Ovary (tissue), 9 donors: ENCODE measurements around the gene ZC2HC1C. TPM values are rescaled to one million over a fixed set of nuclear protein-coding genes. Genes with fewer than 3 reads are reported as not detected.

Experiments used
- DNase-seq, 5 donors: peaks; one replicate each; pipeline ENCODE4 v3.0.0-alpha.2; 2019 to 2020
- H3K27ac ChIP-seq, 2 donors: fragments of 200-600 bp; one replicate each; pipeline versions ENCODE4 v1.5.1 to v1.8.0; 2019 to 2022
- H3K27me3 ChIP-seq: fragments of 200-600 bp; one replicate; pipeline ENCODE4 v1.8.0; 2022
- H3K36me3 ChIP-seq: fragments of 200-600 bp; sonication (generic); one replicate; pipeline ENCODE4 v1.5.1; 2019
- H3K4me1 ChIP-seq: one replicate; pipeline ENCODE4 v1.8.1; 2013; ENCODE audit warnings: mild to moderate bottlenecking, moderate library complexity; ENCODE audit not compliant: insufficient read depth
- H3K4me3 ChIP-seq: fragments of 200-600 bp; sonication (generic); one replicate; pipeline ENCODE4 v1.5.1; 2017
- H3K9me3 ChIP-seq, 2 donors: fragments of 200-600 bp in 1 of 2; sonication (generic) in 1 of 2; one replicate each; pipeline versions ENCODE4 v1.5.1 to v1.8.1; 2013 to 2019; ENCODE audit warnings: mild to moderate bottlenecking in 1 of 2, moderate library complexity in 1 of 2
- EP300 ChIP-seq: sonication (generic); formaldehyde crosslinking; IDR thresholded peaks from one replicate; pipeline ENCODE4 v1.6.1; 2017; ENCODE audit warnings: antibody characterized with exemption
- POLR2A ChIP-seq: fragments of 450-650 bp; IDR thresholded peaks from one replicate; pipeline ENCODE4 v1.6.1; 2017; ENCODE audit warnings: antibody characterized with exemption, mild to moderate bottlenecking, moderate library complexity
- WGBS, 3 donors: extraction: QIAGEN DNeasy Blood & Tissue Kit in 1 of 3; methylation state at CpG; one replicate each; pipeline versions ENCODE4 v1.1.5 to v1.1.7; 2013 to 2017; 5-methylcytosine and 5-hydroxymethylcytosine counted together
- intact Hi-C, 4 donors: fragments of 100-400 bp; cut with DNase I; formaldehyde crosslinking; loops; one replicate each; pipeline versions ENCODE4 v1.11.0 to v1.15.1; 2022 to 2023
- polyA plus RNA-seq, 2 donors: library from polyadenylated mRNA; stranded (reverse); fragments of 200-250 nt in 1 of 2; fragments of 350-450 nt in 1 of 2; fragmentation: Illumina TruSeq in 1 of 2; extraction: RNeasy Lipid Tissue Mini Kit (QIAGEN cat#74804) in 1 of 2; gene quantifications; one replicate each; pipeline ENCODE4 v1.2.3, GENCODE V29; 2013 to 2014
- total RNA-seq, 7 donors: library from RNA; depleted of rRNA in 2 of 7; stranded (reverse); fragments of >200 nt in 2 of 7; fragmentation: NEBNext Ultra II Directional in 3 of 7; extraction: Animal tissue kit (Norgen Biotek cat#: 25700) in 3 of 7; gene quantifications; one replicate each; pipeline versions ENCODE4 v1.1.0 to v1.2.4, GENCODE V29; 2016 to 2023
- TF ChIP-seq, protein P1 (sequence below), 3 donors: fragments of 450-650 bp in 2 of 3; fragments of 200-600 bp in 1 of 3; IDR thresholded peaks; one replicate each; pipeline versions ENCODE4 v1.5.1 to v1.8.0; 2016 to 2022; ENCODE audit warnings: antibody characterized with exemption in 3 of 3, mild to moderate bottlenecking in 1 of 3
- donor health status: DM: no; HTN: no; CAD: no; lungs with moderate emphysema.
- donor health status: DM: no; HTN: no; CAD: no.
- donor health status: Bipolar disorder and iron deficiency.
- donor health status: DM: yes; HTN: yes; CAD: no.
- donor health status: DM: no; HTN: no; CAD: no.
- donor health status: DM: yes; HTN: yes; CAD: no.

The ZC2HC1C gene
- total and polyA plus RNA-seq, 9 donors = 0.46 to 9.2 (median 1.3) TPM

GRCh38 chr14:75068294-75069120, 934 bp upstream of the ZC2HC1C start:
- Histone ChIP-seq H3K27ac (peak overlapping the region in 1 of 2 donors; percentile 75), H3K36me3 (no peaks in the 10 kb centered on the region), H3K27me3 (no peaks in the 10 kb centered on the region), H3K9me3 (no peaks in the 10 kb centered on the region), H3K4me1 (peaks cover 5% of the 10 kb centered on the region), H3K4me3 (peak overlapping the region; percentile 53)
- intact Hi-C loops = no loop called here
- DNase-seq = no peak
- no peak for TF ChIP-seq EP300
- TF ChIP-seq, protein P1, sequence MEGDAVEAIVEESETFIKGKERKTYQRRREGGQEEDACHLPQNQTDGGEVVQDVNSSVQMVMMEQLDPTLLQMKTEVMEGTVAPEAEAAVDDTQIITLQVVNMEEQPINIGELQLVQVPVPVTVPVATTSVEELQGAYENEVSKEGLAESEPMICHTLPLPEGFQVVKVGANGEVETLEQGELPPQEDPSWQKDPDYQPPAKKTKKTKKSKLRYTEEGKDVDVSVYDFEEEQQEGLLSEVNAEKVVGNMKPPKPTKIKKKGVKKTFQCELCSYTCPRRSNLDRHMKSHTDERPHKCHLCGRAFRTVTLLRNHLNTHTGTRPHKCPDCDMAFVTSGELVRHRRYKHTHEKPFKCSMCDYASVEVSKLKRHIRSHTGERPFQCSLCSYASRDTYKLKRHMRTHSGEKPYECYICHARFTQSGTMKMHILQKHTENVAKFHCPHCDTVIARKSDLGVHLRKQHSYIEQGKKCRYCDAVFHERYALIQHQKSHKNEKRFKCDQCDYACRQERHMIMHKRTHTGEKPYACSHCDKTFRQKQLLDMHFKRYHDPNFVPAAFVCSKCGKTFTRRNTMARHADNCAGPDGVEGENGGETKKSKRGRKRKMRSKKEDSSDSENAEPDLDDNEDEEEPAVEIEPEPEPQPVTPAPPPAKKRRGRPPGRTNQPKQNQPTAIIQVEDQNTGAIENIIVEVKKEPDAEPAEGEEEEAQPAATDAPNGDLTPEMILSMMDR (IDR thresholded peaks at IDR 0.05) = peak in 1 of 3 donors; percentile 18
- 6 to 8% (median 6%) methylated on average over 15 of the region's 15 CpGs for WGBS, 3 donors

DNA sequence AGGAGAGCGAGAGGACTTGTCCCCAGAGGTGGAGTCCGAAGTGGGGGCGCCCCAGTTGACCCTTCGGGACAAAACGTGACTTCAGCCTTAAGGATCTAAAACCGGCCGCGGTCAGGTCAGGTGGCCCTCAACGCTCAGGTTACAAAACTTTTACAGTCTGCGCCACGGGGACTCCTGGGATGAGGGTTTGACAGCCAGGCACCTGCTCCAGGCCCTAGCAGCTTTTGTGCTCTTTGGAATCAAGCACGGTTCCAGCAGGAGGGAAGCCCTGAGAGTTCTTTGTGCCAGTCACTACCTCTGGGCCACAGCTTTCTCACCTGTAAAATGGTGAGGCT, 337 bp downstream of the ZC2HC1C start:
- Histone ChIP-seq H3K4me3 (peak overlapping the region; percentile 53), H3K9me3 (no peaks in the 10 kb centered on the region), H3K27me3 (no peaks in the 10 kb centered on the region), H3K36me3 (no peaks in the 10 kb centered on the region), H3K27ac (peak overlapping the region; percentile 44 to 75), H3K4me1 (peaks cover 2% of the 10 kb centered on the region)
- WGBS, 3 donors = 25 to 31% (median 26%) methylated on average over 12 of the region's 12 CpGs
- intact Hi-C loops = no loop called here
- DNase-seq = no peak
- TF ChIP-seq, protein P1 (IDR thresholded peaks at IDR 0.05) = no peak
- TF ChIP-seq EP300 (no peak), POLR2A (no peak)

GRCh38 chr14:75070383-75070782, 942 bp downstream of the ZC2HC1C start:
- H3K27me3 ChIP-seq = no peaks in the 10 kb centered on the region
- no peaks in the 10 kb centered on the region for H3K36me3 ChIP-seq
- TF ChIP-seq EP300 (no peak), POLR2A (no peak)
- TF ChIP-seq, protein P1 (IDR thresholded peaks at IDR 0.05) = no peak
- no peak overlapping the region for H3K27ac ChIP-seq
- H3K9me3 ChIP-seq = no peaks in the 10 kb centered on the region
- no peak overlapping the region for H3K4me3 ChIP-seq
- 67 to 80% (median 73%) methylated on average over 9 of the region's 9 CpGs for WGBS, 3 donors
- H3K4me1 ChIP-seq = peaks cover 2% of the 10 kb centered on the region
- intact Hi-C loops = no loop called here
- DNase-seq = peak in 3 of 5 donors; percentile 42 to 50 (median 42)

- peaks cover 2% of the 10 kb centered on the region for H3K4me1 ChIP-seq
- H3K9me3 ChIP-seq = no peaks in the 10 kb centered on the region
- H3K27ac ChIP-seq = no peak overlapping the region
- H3K36me3 ChIP-seq = no peaks in the 10 kb centered on the region
- no peaks in the 10 kb centered on the region for H3K27me3 ChIP-seq
- intact Hi-C loops = no loop called here
- DNase-seq = no peak
- no peak overlapping the region for H3K4me3 ChIP-seq
- TF ChIP-seq POLR2A (no peak), EP300 (no peak)
- TF ChIP-seq, protein P1 (IDR thresholded peaks at IDR 0.05) = no peak
Observed at GRCh38 chr14:75077794-75078193, 8.4 kb downstream of the ZC2HC1C start.
